SK-N-SH (cell line): ENCODE results near the gene MB21D2. TPM values are rescaled to one million over a fixed set of nuclear protein-coding genes. Genes with fewer than 3 reads are reported as not detected.

ENCODE experiments used
- CTCF ChIA-PET: fragments of 300-600, 350-600 bp; formaldehyde crosslinking; extraction: SDS; loops from one replicate; lab custom pipeline; 2021; lab: Yijun Ruan, JAX
- POLR2A ChIA-PET: fragments of 350-600 bp; sonication (Branson Sonifier 250); formaldehyde crosslinking; extraction: SDS; loops from one replicate; lab custom pipeline; 2020; ENCODE audit warnings: antibody characterized with exemption, inconsistent platforms; lab: Yijun Ruan, JAX
- DNase-seq: peaks from one replicate; pipeline ENCODE4 v3.0.0; 2012
- H2AFZ ChIP-seq: fragments of 200-600 bp; sonication (generic); 2 replicates; pipeline ENCODE4 v1.8.1; 2016; ENCODE audit warnings: antibody characterized with exemption, mild to moderate bottlenecking, low read depth
- H3F3A ChIP-seq: fragments of 200-600 bp; sonication (generic); replicated peaks from 2 replicates; pipeline ENCODE3; 2016; ENCODE audit warnings: antibody characterized with exemption, mild to moderate bottlenecking; ENCODE audit not compliant: insufficient read depth
- H3K27ac ChIP-seq, 2 experiments: fragments of 200-500 bp in 1 of 2; fragments of 200-600 bp in 1 of 2; sonication (Bioruptor generic) in 1 of 2; sonication (generic), shearing (Covaris generic) in 1 of 2; 2 replicates each; pipeline versions ENCODE4 v1.5.1 to v1.6.1; 2014 to 2016; ENCODE audit warnings: low read depth in 2 of 2, inconsistent platforms in 1 of 2, low read length in 1 of 2, mild to moderate bottlenecking in 1 of 2, mixed read lengths in 1 of 2
- H3K27me3 ChIP-seq: fragments of 200-600 bp; sonication (generic), shearing (Covaris generic); 2 replicates; pipeline ENCODE4 v1.6.1; 2016; ENCODE audit warnings: mixed run types; ENCODE audit not compliant: insufficient read depth
- H3K36me3 ChIP-seq, 2 experiments: fragments of 200-500 bp in 1 of 2; fragments of 200-600 bp in 1 of 2; sonication (Bioruptor generic) in 1 of 2; sonication (generic) in 1 of 2; replicated peaks in 1 of 2; 2 replicates each; pipeline versions ENCODE3 to v1.5.1; 2014 to 2016; ENCODE audit warnings: low read length in 1 of 2, mild to moderate bottlenecking in 1 of 2; ENCODE audit not compliant: insufficient read depth in 2 of 2, control insufficient read depth in 1 of 2
- H3K4me1 ChIP-seq, 2 experiments: fragments of 200-500 bp in 1 of 2; fragments of 200-600 bp in 1 of 2; sonication (Bioruptor generic) in 1 of 2; sonication (generic), shearing (Covaris generic) in 1 of 2; 2 replicates each; pipeline versions ENCODE4 v1.5.1 to v1.6.1; 2014 to 2016; ENCODE audit warnings: low read depth in 1 of 2, low read length in 1 of 2, mixed run types in 1 of 2; ENCODE audit not compliant: insufficient read depth in 2 of 2, control insufficient read depth in 1 of 2
- H3K4me2 ChIP-seq: fragments of 200-600 bp; sonication (generic), shearing (Covaris generic); 2 replicates; pipeline ENCODE4 v1.6.1; 2017; ENCODE audit warnings: mixed run types
- H3K4me3 ChIP-seq, 2 experiments: fragments of 200-500 bp in 1 of 2; fragments of 200-600 bp in 1 of 2; sonication (Bioruptor generic) in 1 of 2; sonication (generic), shearing (Covaris generic) in 1 of 2; 2 replicates each; pipeline versions ENCODE4 v1.5.1 to v1.8.1; 2014 to 2016; ENCODE audit warnings: low read depth in 2 of 2, inconsistent platforms in 1 of 2, low read length in 1 of 2, mild to moderate bottlenecking in 1 of 2, mixed read lengths in 1 of 2, moderate library complexity in 1 of 2
- H3K79me2 ChIP-seq: fragments of 200-600 bp; sonication (generic); 2 replicates; pipeline ENCODE4 v1.8.1; 2017; ENCODE audit warnings: mild to moderate bottlenecking; ENCODE audit not compliant: insufficient read depth
- H3K9ac ChIP-seq: fragments of 200-600 bp; sonication (generic); 2 replicates; pipeline ENCODE4 v1.6.1; 2017; ENCODE audit warnings: mixed run types
- H3K9me2 ChIP-seq: fragments of 200-600 bp; sonication (generic); 2 replicates; pipeline ENCODE4 v1.6.1; 2017; ENCODE audit warnings: mixed run types
- H3K9me3 ChIP-seq: fragments of 200-600 bp; sonication (generic); 2 replicates; pipeline ENCODE4 v1.6.1; 2017; ENCODE audit warnings: mixed run types, mild to moderate bottlenecking, moderate library complexity
- H4K20me1 ChIP-seq: fragments of 200-600 bp; sonication (generic); 2 replicates; pipeline ENCODE4 v1.6.1; 2017; ENCODE audit warnings: mild to moderate bottlenecking, mixed run types; ENCODE audit not compliant: insufficient read depth
- CHD2 ChIP-seq: fragments of 150-350 bp; IDR thresholded peaks from 2 replicates; pipeline ENCODE4 v1.6.1; 2018; ENCODE audit warnings: low read length; ENCODE audit not compliant: partially characterized antibody
- ELF1 ChIP-seq: IDR thresholded peaks from 2 replicates; pipeline ENCODE4 v1.4.0; 2012
- FOSL2 ChIP-seq: IDR thresholded peaks from 2 replicates; pipeline ENCODE4 v1.4.0; 2012; ENCODE audit warnings: low read depth, mild to moderate bottlenecking, moderate library complexity, borderline replicate concordance
- FOXJ3 ChIP-seq: sonication (generic); formaldehyde crosslinking; IDR thresholded peaks from 2 replicates; pipeline ENCODE4 v1.5.1; 2020; ENCODE audit warnings: mild to moderate bottlenecking, missing genetic modification reagents
- GATA2 ChIP-seq: sonication (generic); formaldehyde crosslinking; IDR thresholded peaks from 2 replicates; pipeline ENCODE4 v1.5.0; 2020; ENCODE audit warnings: mild to moderate bottlenecking, missing genetic modification reagents
- IRF3 ChIP-seq: fragments of 150-350 bp; IDR thresholded peaks from 2 replicates; pipeline ENCODE4 v1.6.1; 2016; ENCODE audit warnings: mild to moderate bottlenecking, low read depth, low read length
- MXI1 ChIP-seq: IDR thresholded peaks from 2 replicates; pipeline ENCODE4 v1.6.1; 2012; ENCODE audit warnings: mild to moderate bottlenecking, low read depth, low read length, improper control_type of control experiment
- NFIC ChIP-seq: IDR thresholded peaks from 2 replicates; pipeline ENCODE4 v1.4.0; 2012; ENCODE audit warnings: borderline replicate concordance
- PBX3 ChIP-seq: IDR thresholded peaks from 2 replicates; pipeline ENCODE4; 2012
- RCOR1 ChIP-seq: fragments of 150-350 bp; IDR thresholded peaks from 2 replicates; pipeline ENCODE4 v1.6.1; 2017; ENCODE audit warnings: antibody characterized with exemption, low read length
- RFX5 ChIP-seq: IDR thresholded peaks from 2 replicates; pipeline ENCODE4 v1.6.1; 2012; ENCODE audit warnings: mild to moderate bottlenecking, improper control_type of control experiment, low read length
- RXRA ChIP-seq: IDR thresholded peaks from 2 replicates; pipeline ENCODE4 v1.4.0; 2012; ENCODE audit warnings: low read depth, mild to moderate bottlenecking, borderline replicate concordance
- SMC3 ChIP-seq: IDR thresholded peaks from 2 replicates; pipeline ENCODE4 v1.6.1; 2012; ENCODE audit warnings: low read depth, low read length, improper control_type of control experiment
- USF1 ChIP-seq: IDR thresholded peaks from 2 replicates; pipeline ENCODE4 v1.4.0; 2012; ENCODE audit warnings: low read depth, borderline replicate concordance
- USF2 ChIP-seq: fragments of 150-350 bp; IDR thresholded peaks from 2 replicates; pipeline ENCODE4 v1.6.1; 2017; ENCODE audit warnings: antibody characterized with exemption, low read length, low read depth, borderline replicate concordance
- YY1 ChIP-seq: IDR thresholded peaks from 2 replicates; pipeline ENCODE4 v1.4.0; 2012; ENCODE audit warnings: low read depth, mild to moderate bottlenecking
- ZBTB33 ChIP-seq: IDR thresholded peaks from 2 replicates; pipeline ENCODE4 v1.4.0; 2012; ENCODE audit warnings: low read depth, borderline replicate concordance
- WGBS: methylation state at CpG from one replicate; pipeline ENCODE4 v1.1.6; 2017; ENCODE audit warnings: low lambda C conversion rate; 5-methylcytosine and 5-hydroxymethylcytosine counted together
- polyA plus RNA-seq, 3 experiments: library from polyadenylated mRNA; depleted of rRNA; stranded (reverse); fragments of >200 nt; gene quantifications; 2 replicates each; pipeline ENCODE4 v1.2.3, GENCODE V29; 2012

The MB21D2 gene
- polyA plus RNA-seq, 1 of the 3 experiments (the other 2 are of a cell fraction) = 12.7 TPM

- no peak for TF ChIP-seq RXRA
- no peak for TF ChIP-seq USF2
- TF ChIP-seq ELF1 = no peak
- no peak for TF ChIP-seq USF1
- TF ChIP-seq YY1 = no peak
- TF ChIP-seq RCOR1 = no peak
- no peak for TF ChIP-seq NFIC
- no peak for TF ChIP-seq CHD2
- TF ChIP-seq SMC3 = no peak
- TF ChIP-seq FOXJ3 (CRISPR knock-in tag) = no peak
- TF ChIP-seq GATA2 = no peak
- no peak; the same call in 1 of the 2 replicates for TF ChIP-seq MXI1
- no peak for TF ChIP-seq PBX3
- TF ChIP-seq FOSL2 = no peak
- TF ChIP-seq RFX5 = no peak
- TF ChIP-seq ZBTB33 = no peak
- TF ChIP-seq IRF3 = no peak
- H3K36me3 ChIP-seq = no peaks in the 10 kb centered on the region
- WGBS = 92% methylated on average over 2 of the region's 2 CpGs
- no peaks in the 10 kb centered on the region for H3K9me3 ChIP-seq
- H4K20me1 ChIP-seq = peaks cover 10% of the 10 kb centered on the region
- CTCF ChIA-PET = interaction anchor here (0.9 to 3.2 kb wide), 11 partner anchors 9 to 656 kb away, joined by 3 to 23 read pairs (median 5); no protein-coding TSS in a partner anchor
- peaks cover 7 to 15% of the 10 kb centered on the region in 2 experiments; a peak in 3 of 4 replicates for H3K4me1 ChIP-seq
- no peaks in the 10 kb centered on the region for H3K9me2 ChIP-seq
- H3K79me2 ChIP-seq = peaks cover 66% of the 10 kb centered on the region
- no peaks in the 10 kb centered on the region for H3F3A ChIP-seq
- no peaks in the 10 kb centered on the region for H3K27me3 ChIP-seq
- POLR2A ChIA-PET = no interaction called here
- peak overlapping the region; percentile 84 for H3K4me2 ChIP-seq
- H3K9ac ChIP-seq = peak overlapping the region; percentile 25; the same call in 1 of the 2 replicates
- no peak overlapping the region for H2AFZ ChIP-seq
- DNase-seq = no peak
- H3K27ac ChIP-seq = no peak overlapping the region
- H3K4me3 ChIP-seq = peak overlapping the region; percentile 46 to 91; a peak in 3 of 4 replicates
Measured at GRCh38 chr3:192915722-192916121, 1.9 kb downstream of the MB21D2 start.
